HG02885 (cell line): ENCODE results near the gene ALK.

Experiments
- ATAC-seq: cut with Tn5 transposase; IDR thresholded peaks from one replicate; pipeline ENCODE4 v1.9.1; 2021; ENCODE audit warnings: mild to moderate bottlenecking; ENCODE audit not compliant: unreplicated experiment, poor library complexity

ALK gene

DNA sequence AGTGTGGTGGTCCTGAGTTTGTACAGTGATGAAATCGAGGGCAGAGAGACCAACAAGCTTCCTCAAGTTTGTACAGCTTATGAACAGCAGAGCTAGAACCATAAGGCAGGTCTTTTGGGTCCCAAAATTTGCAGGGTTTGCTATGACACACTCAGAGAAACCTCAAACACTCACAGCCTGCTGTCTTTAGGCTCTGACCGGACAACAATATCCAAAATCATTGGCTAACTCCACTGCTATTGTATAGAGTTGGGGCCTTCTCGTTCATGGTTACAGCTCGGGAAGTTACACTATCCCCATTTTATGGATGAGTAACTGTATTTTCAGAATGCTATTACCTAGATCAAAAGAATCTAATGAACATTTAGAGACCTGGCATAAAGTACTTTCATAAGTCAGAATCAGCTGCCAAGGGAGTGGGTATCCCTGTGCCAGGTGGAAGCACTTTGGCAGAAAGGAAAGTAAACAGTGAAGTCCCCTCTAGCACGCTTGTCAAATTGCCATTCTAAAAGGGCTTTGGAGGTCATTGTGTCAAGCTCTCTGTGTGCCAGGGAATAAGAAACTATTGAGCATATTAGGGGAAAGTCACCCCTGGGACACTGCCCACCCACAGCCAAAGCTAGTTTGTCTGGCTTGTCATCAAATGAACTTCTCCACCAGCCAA is 331.8 kb downstream of the ALK start:
- ATAC-seq, result no peak

DNA sequence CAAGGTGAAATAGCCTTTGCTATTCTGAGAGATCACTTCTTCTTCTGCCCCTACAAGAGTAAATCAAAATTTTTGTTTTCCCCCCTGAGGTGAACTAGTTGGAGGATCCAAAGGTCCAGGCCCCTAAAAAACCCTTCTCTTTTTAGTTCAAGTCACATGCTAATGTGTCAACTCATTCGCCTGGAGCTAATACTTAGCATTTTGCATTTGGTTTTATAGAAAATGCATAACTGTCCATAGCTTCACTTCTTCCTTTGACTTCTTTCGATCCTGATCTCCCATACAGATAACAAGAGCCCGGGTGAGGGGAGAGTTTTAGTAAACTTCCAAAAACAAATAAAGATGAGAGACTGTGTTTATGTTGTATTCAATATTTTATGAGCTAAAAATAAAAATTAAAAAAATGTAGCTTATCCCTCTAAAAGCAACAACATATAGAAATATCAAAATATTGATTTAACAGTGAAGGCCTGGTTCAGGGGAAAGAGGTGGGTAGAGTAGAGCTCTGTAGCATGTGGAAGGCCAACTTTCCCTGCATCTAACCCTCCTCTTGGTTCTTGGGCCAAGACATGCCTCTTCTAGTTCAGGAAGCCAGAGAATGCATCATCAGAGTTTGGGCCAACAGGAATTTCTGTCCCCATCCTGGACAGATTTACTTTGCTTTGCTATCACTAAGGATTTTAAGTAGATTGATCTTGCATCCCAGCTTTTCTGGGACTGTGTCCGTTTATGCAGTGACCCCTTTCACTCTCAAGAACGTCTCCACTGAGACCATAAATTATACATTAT is 333.8 kb downstream of the ALK start:
- no peak for ATAC-seq

DNA sequence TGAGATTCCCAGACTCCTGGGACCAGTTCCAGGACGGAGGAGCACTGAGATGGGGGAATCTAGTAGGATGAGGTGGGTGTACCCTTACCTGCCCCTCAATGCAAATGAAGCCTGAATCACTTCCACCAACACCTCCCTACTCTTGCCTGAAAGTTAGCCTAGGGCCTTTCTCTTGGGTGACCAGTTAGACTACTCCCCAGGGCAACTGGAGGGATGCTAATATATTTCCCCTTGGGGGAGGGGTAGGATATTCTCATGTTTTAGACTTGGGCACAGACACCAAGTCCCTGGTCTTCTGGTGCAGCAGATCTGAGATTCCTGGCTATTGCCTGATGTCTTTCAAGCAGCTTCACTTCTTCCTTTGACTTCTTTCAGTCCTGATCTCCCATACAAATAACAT is 334.5 kb downstream of the ALK start:
- no peak for ATAC-seq

DNA sequence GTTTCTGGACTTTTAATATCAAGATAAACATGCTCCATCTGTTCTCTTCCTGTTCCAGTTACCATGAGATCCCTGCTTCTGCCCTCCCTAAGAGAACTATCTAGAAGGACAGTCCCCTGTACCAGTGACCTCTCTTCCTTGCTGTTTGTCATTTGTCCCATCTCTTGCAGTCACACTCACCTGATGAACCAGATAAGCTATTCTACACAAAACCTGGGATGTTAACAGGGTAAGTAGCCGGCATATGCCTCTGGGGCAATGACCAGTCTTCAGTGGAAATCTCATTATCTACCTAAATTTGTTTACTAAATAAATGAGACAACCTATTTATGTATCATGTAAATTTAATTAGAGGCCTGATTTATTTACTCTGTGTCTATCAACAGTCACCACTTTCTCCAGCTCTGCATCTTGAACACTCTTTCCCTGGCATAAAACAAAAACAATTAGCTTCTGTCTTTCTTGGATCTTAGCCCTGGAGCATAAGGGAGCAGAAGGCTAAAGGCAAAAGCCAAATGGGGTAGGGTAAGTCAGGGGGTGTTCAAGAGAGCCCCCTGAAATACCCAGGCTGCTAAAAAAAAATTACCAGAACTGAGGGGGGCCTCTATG is 337.7 kb downstream of the ALK start:
- no peak for ATAC-seq

DNA sequence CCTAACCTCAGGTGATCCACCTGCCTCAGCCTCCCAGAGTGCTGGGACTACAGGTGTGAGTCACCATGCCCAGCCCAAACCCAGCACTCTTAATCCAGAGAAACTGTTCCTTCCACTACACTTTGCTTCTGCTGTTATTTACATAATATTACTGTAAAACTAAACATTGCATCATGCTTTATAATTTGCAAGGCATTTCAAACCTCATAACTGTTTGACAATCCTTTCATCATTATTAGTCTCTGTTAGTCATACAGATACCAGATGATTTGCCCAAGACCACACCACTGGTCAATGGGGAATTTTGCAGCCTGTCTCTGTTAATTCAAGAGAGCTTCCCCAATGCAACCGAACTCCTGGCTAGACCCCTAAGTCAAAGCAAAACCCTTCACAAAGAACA is 338.3 kb downstream of the ALK start:
- no peak for ATAC-seq

DNA sequence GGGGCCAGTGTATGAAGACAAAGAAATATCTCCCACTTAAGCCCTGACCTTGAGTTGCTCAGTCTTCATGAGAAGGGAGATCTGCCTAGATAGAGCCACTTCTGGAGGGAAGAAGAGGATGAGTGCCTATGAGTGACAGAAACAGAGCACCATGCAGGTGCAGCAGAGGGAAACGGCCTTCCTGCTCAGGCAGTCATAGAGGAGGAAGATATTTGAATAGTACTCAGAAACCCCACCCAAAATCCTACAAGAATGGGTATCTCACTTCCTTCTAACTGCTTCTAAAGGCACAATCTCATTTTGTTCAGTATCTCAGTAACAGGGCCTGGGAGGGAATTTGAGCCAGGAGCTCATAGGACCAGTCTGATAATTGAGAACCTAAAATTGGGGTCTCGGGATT is 339.3 kb downstream of the ALK start:
- no peak for ATAC-seq

DNA sequence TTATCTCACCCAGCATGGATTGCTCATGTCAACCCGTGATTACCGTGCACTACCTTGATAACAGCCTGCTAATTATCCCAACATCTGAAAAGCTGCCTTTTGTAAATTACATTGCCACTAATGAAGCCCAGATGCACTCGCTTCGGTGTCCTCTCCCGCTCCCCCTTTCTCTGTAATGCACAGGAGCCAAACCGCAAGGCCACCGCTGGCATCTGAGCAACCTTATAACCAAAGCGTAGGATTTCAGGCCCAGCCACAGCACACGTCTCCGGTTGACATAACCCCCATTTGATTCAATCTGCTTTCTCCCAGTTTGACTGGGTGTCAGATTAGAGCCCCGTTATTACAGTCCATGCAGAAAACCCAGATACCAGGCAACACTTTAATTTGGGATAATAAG is 341.2 kb downstream of the ALK start:
- ATAC-seq, result no peak

DNA sequence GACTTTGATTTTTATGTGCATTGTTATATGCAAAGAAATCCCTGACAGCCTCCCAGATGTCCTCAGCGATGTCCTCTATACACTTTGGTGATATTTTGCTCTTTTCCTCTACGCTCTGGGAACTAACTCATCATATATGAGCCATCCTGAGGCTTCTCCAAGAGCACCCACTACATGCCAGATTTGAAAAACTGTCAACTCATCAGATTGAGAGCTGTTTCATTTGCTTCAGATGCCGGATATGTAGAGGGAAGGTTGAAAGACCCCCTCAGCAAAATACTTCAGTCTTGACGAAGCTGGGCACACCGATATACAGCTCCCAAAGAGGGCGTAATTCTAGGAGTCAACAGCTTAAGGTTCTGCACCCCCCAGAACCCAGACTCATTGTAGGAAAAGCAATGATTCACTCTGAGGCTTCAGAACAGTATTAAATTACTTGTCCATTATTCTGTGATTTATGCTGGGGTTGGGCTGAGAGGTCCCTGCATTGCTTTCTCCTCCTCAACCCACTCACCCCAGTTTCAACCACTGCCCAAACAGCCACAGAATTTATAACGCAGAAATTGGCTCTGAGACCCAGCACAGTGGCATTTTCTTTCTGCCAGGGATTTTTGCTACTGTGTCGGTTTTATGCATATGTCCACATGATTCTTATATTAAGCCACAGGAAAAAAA is 341.8 kb downstream of the ALK start:
- ATAC-seq, result no peak

DNA sequence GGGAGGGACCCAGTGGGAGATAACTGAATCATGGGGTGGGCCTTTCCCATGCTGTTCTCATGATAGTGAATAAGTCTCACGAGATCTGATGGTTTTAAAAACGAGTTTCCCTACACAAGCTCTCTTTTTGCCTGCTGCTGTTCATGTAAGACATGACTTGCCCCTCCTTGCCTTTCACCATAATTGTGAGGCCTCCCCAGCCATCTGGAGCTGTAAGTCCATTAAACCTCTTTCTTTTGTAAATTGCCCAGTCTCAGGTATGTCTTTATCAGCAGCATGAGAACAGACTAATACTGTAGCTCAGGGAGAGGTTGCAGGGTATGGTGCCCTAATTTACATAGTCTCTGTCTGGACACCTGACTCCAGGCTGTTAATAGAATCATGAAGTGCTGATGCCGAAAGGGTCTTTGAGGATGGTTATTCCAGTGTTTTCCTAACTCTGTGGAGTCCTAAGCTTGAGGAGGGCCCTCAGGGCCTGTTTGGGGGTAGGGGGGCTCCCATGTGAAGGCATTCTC is 343.2 kb downstream of the ALK start:
- ATAC-seq, result no peak

DNA sequence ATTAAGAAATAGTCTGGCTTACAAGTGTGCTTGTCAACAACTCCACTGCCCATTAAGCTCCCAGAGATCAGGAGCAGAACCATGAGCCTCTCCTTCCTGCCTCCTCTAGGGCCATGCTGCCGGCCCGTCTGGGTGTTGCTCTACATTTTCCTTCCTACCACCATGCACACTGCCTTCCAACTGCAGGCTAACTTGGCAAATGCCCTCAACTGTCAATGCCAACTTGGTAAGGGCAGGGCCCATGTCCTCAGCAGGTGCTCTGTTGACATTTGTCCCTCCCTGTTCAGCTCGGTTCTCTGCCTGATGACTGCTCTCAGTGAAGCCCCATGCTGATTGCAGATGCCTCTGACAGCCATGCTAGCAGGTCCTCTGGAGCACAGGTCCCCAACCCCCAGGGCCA is 345.2 kb downstream of the ALK start:
- no peak for ATAC-seq

DNA sequence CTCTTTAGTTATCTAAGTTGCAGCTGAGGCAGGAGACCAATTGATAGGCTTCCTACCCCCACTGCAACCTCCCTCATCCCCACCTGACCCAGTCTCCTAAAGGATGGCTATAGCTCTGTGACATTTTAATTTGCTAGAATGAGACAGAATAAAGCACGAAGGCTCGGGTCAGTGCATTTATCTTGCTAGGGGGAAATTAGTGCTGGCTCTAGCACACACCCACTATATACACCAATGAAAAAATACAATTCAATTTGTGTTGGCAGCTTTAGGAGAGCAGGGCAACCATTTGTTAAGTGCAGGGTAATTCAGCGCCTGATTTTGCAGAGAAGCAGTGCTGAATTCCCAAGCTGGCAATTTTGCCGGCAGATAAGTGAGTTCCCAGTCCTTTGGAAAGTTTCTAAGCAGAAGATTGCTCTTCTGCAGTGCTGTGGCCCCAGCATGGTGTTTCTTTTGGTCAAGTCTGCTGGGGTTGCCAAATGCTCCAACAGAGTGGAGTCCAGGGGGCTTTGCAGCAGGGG is 346.0 kb downstream of the ALK start:
- ATAC-seq, result no peak

DNA sequence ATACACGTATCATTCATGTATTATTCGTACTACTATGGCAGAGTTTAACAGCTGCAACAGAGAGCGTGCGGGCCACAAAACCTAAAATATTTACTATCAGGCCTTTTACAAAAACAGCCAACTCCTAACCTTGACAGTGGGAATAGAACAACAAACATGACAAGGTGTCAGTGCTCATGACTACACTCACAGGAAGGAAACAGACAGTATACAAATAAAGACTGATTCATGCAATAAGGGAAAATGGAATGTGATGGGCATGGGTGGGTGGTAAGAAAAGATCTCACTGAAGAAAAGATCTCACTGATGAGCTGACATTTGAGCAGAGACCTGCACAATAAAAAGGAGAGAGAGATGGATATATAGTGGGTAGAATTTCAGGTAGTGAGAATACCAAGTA is 347.8 kb downstream of the ALK start:
- ATAC-seq, result no peak

DNA sequence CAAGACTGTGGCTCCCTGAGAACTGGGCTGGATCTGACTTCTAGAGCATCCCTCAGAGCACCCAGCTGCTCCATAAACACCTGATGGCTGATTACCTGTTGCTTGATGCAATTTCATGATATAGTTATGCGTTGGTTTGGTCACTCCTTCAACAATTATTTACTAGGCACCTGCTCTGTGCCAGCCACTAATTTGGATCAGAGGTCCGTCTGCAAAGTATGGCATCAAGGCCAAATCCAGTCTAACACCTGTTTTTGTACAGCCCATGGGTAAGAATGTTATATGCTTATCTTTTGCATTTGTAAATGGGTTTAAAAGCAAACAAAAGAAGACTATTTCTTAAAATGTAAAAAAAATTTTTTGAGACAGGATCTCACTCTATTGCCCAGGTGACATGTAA is 348.2 kb downstream of the ALK start:
- no peak for ATAC-seq

DNA sequence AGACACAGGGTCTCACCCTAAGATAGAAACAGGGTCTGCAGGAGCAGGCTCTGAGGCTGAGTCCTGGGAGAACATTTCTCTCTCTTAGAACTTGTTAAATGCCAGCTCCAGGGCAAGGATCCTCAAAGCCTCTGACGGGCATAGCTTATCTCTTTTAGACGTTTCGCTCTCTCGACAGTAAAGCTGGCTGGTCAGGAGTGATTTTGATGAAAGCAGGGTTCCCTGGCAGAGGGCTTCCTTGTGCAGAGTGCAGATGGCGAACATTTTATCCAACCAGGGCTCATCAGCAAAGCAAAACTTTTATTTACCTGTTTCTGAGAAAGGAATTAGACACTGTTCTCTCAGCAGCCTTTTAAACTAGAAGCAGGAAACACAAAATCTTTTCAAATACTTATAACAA is 350.8 kb downstream of the ALK start:
- no peak for ATAC-seq

DNA sequence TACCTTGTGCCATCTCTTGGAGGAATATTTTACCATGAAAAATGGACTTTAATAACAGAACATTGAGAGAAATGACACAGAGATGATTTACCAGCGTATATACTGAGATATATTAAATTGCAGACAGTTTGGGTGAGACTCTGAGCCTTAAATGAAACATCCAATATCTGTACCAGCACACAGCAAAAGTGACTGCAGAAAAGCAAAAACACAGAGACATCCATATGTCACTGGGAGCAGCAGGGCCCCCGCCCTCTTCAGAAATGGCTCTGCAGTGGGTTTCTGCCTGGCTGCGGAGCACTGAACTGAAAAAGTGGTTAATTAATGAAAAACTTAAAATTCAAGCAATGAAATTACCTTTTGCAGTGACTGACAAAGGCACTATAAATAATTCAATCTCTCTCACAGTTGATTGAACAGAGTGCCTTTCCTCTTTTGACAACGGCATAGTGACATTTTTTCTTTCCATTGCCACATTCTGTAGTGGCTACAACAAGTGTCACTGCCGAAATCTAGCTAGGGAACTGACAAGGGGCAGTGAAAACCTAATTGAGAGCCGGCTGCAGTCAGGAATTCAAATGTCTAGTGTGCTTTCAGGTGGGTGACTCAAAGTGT is 353.4 kb downstream of the ALK start:
- no peak for ATAC-seq

DNA sequence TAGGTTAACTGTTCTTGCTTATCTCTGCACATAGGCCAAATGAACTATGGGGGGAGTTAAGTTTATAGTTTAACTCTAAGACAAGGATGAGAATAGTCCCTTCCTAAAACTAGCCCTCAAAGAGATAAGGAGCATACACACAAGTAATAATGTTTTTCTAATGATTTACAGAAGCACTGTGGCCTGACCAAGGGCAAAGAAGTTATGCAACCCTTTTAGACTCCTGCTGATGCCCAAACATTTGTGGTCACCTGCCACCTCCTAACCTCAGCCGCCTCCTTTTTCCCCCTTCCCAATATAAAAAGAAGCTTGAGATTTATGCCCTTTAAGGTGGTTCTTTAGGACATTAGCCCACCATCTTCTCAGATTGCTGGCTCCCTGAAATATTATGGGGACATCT is 357.7 kb downstream of the ALK start:
- no peak for ATAC-seq

DNA sequence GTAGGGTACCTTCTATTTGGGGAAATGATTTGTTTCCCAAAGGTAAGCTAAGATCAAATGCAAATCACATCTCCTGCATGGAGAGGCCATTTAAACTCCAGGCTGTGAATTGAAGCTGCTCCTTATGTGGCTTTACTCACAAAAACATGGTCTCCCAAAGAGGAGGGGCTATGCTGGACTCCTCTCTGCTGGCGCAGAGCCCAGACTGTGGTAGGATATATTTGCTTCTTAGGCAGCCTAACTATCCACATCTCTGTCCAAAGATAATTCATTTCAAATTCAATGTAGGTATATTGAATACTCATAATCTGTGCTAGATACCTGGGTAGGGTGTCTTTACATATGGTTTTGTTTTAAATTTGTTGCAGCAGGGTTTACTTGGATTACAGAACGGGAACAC is 358.5 kb downstream of the ALK start:
- no peak for ATAC-seq

DNA sequence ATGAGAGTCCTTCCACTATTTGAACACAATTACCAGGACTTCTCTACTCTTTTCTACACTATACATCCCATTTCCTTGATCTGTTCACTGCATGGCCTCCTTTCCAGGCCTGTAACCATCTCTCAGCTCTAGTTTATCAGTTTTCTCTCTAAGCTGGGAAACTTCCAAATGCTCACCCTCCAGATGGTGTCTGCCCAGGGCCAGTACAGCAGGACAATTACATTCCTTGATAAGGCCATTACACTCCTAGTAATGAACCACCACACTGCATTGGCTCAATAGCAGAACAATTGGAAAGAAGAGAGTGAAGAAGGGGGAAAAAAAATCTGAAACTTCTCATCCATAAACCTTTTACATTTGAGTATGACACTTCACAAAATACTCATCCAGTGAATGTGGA is 359.1 kb downstream of the ALK start:
- no peak for ATAC-seq

DNA sequence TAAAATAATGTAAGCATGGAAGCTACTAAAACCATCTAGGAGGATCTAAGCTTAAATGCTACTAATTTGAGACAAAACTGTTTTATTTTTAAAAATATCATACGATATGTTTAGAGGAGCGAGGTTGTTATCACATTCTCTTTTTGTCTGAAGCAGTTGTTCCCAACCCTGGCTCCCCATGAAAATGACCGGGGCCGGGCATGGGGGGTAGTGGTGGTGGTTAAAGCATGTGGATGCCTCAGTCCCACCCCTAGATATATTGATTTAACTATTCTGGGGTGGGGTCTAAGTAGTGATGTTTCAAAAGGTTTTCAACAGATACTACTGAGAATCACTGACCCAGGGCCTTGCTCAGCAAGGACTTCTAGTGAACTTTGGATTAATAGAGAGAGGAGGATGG is 359.8 kb downstream of the ALK start:
- ATAC-seq, result no peak

DNA sequence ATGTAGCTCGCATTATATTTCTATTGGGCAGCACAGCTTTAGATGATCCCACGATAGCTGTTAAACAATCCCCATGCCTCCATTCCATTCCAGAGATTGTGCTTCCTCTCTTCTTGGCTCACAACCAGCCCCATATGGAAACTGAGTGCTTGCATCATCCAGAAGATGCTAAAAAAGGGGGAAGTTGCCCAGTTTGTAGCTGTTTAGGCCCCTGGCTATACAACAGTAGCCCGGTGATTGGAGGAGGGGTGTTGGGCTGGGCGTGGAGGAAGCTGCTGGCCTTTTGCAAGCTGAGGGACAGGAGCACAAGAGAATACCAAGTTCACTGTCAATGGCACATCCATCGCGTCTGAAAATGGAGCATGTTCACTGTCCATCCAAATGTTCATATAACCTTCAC is 360.2 kb downstream of the ALK start:
- ATAC-seq, result no peak
